ENCODE measurements around the gene STARD9. TPM values are rescaled to one million over a fixed set of nuclear protein-coding genes. Genes with fewer than 3 reads are reported as not detected.

The STARD9 gene
- total RNA-seq, 2 experiments from 2014 or later = 2.8 to 4.6 TPM

DNA sequence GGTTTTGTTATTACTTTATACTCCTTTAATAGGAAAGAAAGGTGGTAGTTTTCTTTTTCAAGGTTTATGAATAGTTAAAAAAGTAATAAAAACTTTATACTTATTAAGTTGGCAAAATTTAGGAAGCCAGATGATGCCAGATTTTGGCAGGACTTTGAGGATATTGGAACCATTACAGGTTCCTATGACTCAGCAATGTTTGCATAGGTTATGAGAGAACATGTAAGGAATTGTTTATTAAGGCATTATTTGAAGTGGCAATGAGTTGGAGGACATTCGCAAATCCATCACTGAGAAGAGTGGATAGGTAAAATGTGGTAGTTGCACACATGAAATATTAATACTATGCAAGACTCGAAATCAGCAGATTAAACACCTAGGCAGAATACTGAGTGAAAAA is 131.7 kb downstream of the STARD9 start:
- Histone ChIP-seq H3K9me3 (ENCODE audit: control insufficient read depth in 1 of 2, insufficient read depth in 1 of 2, low read length in 2 of 2) (no peaks in the 10 kb centered on the region), H3K27me3 (ENCODE audit: control insufficient read depth in 1 of 2, insufficient read depth in 2 of 2, low read length in 2 of 2) (no peaks in the 10 kb centered on the region), H3K4me1 (ENCODE audit: insufficient read depth, low read length) (no peaks in the 10 kb centered on the region), H3K36me3 (ENCODE audit: insufficient read depth, low read length) (no peaks in the 10 kb centered on the region), H3K27ac (ENCODE audit: low read depth in 1 of 2, low read length in 2 of 2) (no peak overlapping the region), H3K4me3 (ENCODE audit: low read length) (no peak overlapping the region)
- no peak overlapping the region for H3K4me3 Mint-ChIP-seq
- TF ChIP-seq, protein P1, sequence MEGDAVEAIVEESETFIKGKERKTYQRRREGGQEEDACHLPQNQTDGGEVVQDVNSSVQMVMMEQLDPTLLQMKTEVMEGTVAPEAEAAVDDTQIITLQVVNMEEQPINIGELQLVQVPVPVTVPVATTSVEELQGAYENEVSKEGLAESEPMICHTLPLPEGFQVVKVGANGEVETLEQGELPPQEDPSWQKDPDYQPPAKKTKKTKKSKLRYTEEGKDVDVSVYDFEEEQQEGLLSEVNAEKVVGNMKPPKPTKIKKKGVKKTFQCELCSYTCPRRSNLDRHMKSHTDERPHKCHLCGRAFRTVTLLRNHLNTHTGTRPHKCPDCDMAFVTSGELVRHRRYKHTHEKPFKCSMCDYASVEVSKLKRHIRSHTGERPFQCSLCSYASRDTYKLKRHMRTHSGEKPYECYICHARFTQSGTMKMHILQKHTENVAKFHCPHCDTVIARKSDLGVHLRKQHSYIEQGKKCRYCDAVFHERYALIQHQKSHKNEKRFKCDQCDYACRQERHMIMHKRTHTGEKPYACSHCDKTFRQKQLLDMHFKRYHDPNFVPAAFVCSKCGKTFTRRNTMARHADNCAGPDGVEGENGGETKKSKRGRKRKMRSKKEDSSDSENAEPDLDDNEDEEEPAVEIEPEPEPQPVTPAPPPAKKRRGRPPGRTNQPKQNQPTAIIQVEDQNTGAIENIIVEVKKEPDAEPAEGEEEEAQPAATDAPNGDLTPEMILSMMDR (IDR thresholded peaks at IDR 0.05) = no peak
- no peaks in the 10 kb centered on the region for H3K36me3 Mint-ChIP-seq (ENCODE audit: low read depth)
- ATAC-seq (ENCODE audit: poor library complexity) (no peak), DNase-seq (no peak)
- H3K4me1 Mint-ChIP-seq (ENCODE audit: low read depth) = no peaks in the 10 kb centered on the region
- no peaks in the 10 kb centered on the region for H3K27me3 Mint-ChIP-seq
- intact Hi-C loops (cut with DNase I, micrococcal nuclease) = no loop called here
- ChIA-PET POLR2A (no interaction called here), CTCF (interaction anchor here (1.2 kb wide), 1 partner anchor 220 kb away, joined by 4 read pairs; no protein-coding TSS in a partner anchor)
- H3K27ac Mint-ChIP-seq = no peak overlapping the region
- no peaks in the 10 kb centered on the region for H3K9me3 Mint-ChIP-seq

DNA sequence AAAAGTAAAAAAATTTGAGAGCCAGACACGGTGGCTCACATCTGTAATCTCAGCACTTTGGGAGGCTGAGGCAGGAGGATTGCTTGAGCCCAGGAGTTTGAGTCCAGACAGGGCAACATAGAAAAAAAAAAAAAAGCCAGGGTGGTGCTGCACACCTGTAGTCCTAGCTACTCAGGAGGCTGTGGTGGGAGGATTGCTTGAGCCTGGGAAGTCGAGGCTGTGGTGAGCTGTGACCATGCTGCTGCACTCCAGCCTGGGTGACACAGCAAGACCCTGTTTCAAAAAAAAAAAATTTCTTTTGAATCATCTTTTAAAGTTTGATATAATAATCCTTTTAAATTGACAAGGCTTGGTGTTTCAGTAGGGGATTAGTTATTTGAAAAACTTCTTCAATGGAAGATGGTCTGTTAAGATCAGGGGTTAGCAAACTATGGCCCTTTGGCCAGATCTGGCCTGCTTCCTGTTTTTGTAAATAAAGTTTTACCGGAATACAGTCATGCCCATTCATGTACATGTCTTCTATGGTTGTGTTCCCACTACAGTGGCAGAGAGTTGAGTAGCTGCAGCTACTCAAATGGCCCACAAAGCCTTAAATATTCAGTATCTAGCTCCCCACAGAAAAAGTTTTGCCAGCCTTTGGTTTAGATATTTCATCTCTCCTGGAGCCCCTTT is 132.6 kb downstream of the STARD9 start:
- intact Hi-C loops (cut with DNase I, micrococcal nuclease) = no loop called here
- ChIA-PET POLR2A (no interaction called here), CTCF (interaction anchor here (1.2 kb wide), 1 partner anchor 219 kb away, joined by 4 read pairs; no protein-coding TSS in a partner anchor)
- Mint-ChIP-seq H3K9me3 (no peaks in the 10 kb centered on the region), H3K27me3 (no peaks in the 10 kb centered on the region), H3K36me3 (ENCODE audit: low read depth) (no peaks in the 10 kb centered on the region), H3K4me3 (no peak overlapping the region), H3K27ac (no peak overlapping the region), H3K4me1 (ENCODE audit: low read depth) (no peaks in the 10 kb centered on the region)
- Histone ChIP-seq H3K36me3 (ENCODE audit: insufficient read depth, low read length) (no peaks in the 10 kb centered on the region), H3K4me3 (ENCODE audit: low read length) (no peak overlapping the region), H3K27ac (ENCODE audit: low read depth in 1 of 2, low read length in 2 of 2) (no peak overlapping the region), H3K4me1 (ENCODE audit: insufficient read depth, low read length) (no peaks in the 10 kb centered on the region), H3K27me3 (ENCODE audit: control insufficient read depth in 1 of 2, insufficient read depth in 2 of 2, low read length in 2 of 2) (no peaks in the 10 kb centered on the region), H3K9me3 (ENCODE audit: control insufficient read depth in 1 of 2, insufficient read depth in 1 of 2, low read length in 2 of 2) (no peaks in the 10 kb centered on the region)
- ATAC-seq (ENCODE audit: poor library complexity) (no peak), DNase-seq (no peak)
- TF ChIP-seq, protein P1 (IDR thresholded peaks at IDR 0.05) = no peak

DNA sequence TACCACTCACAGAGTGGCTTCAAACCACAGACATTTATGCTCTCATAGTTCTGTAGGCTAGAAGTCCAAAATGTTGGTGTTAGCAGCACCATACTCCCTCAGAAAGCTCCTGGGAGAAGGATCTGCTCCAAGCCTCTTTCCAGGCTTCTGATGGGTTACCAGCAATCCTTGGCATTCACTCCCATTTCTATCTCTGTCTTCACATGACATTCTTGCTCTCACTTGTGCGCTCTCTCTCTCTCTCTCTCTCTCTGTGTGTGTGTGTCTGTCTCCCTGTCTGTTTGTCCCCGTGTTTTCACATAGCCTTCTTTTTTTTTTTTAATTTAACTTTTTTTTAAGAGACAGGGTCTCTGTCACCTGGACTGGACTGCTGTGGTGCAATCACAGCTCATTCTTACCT is 135.3 kb downstream of the STARD9 start:
- H3K4me3 Mint-ChIP-seq = no peak overlapping the region
- Histone ChIP-seq H3K27ac (ENCODE audit: low read depth in 1 of 2, low read length in 2 of 2) (no peak overlapping the region), H3K9me3 (ENCODE audit: control insufficient read depth in 1 of 2, insufficient read depth in 1 of 2, low read length in 2 of 2) (no peaks in the 10 kb centered on the region), H3K4me1 (ENCODE audit: insufficient read depth, low read length) (no peaks in the 10 kb centered on the region), H3K36me3 (ENCODE audit: insufficient read depth, low read length) (no peaks in the 10 kb centered on the region), H3K4me3 (ENCODE audit: low read length) (no peak overlapping the region), H3K27me3 (ENCODE audit: control insufficient read depth in 1 of 2, insufficient read depth in 2 of 2, low read length in 2 of 2) (no peaks in the 10 kb centered on the region)
- H3K36me3 Mint-ChIP-seq (ENCODE audit: low read depth) = no peaks in the 10 kb centered on the region
- intact Hi-C loops (cut with DNase I, micrococcal nuclease) = no loop called here
- TF ChIP-seq, protein P1 (IDR thresholded peaks at IDR 0.05) = no peak
- no peaks in the 10 kb centered on the region for H3K9me3 Mint-ChIP-seq
- no peaks in the 10 kb centered on the region for H3K27me3 Mint-ChIP-seq
- no peak overlapping the region for H3K27ac Mint-ChIP-seq
- no peak for DNase-seq
- no peak for ATAC-seq (ENCODE audit: poor library complexity)
- ChIA-PET CTCF (interaction anchor here (0.6 kb wide), 1 partner anchor 1429 kb away, joined by 3 read pairs; no protein-coding TSS in a partner anchor), POLR2A (no interaction called here)
- no peaks in the 10 kb centered on the region for H3K4me1 Mint-ChIP-seq (ENCODE audit: low read depth)

Measured in CD4-positive, alpha-beta T cell (primary cell).